ENCODE results near the gene PIM2.

The PIM2 gene

DNA sequence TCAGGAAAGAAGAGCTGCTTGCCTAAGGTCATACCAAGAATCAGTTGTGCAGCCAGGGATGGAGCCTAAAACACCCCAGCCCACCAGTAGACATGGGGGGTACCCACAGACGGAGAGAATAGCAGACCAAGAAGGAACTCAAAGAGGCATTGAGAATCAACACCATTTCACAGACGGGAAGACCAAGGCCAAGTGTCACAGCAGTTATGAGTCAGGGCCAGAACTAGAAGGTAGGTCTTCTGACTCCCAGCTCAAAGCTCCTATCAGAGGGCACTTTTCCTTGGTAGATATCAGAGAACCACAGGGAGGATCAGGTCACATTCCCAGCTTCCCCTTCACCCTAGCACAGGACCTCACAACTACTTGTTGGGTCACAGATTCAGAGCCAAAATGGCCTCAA is 24.1 kb upstream of the PIM2 start:
- Histone ChIP-seq H3K36me3 (ENCODE audit: insufficient read depth, low read length) (peaks cover 34% of the 10 kb centered on the region; the same call in 1 of the 2 replicates), H3K4me2 (ENCODE audit: low read depth, low read length, poor library complexity, severe bottlenecking) (no peak overlapping the region), H3K4me1 (ENCODE audit: insufficient read depth, low read length, poor library complexity, severe bottlenecking) (peaks cover 1% of the 10 kb centered on the region), H4K20me1 (ENCODE audit: insufficient read depth, low read length, poor library complexity, severe bottlenecking) (peaks cover 7% of the 10 kb centered on the region), H3K27me3 (ENCODE audit: insufficient read depth, low read length, poor library complexity, severe bottlenecking) (no peaks in the 10 kb centered on the region), H3K79me2 (ENCODE audit: insufficient read depth, low read length) (peaks cover 42% of the 10 kb centered on the region), H3K4me3 (ENCODE audit: low read length, poor library complexity, severe bottlenecking) (no peak overlapping the region), H3K9me3 (ENCODE audit: insufficient read depth, low read depth, low read length) (no peaks in the 10 kb centered on the region), H2AFZ (ENCODE audit: low read length) (no peak overlapping the region), H3K9me2 (replicated peaks; ENCODE audit: low read depth, low read length) (no peaks in the 10 kb centered on the region), H3K9ac (ENCODE audit: low read depth, low read length, poor library complexity, severe bottlenecking) (no peak overlapping the region), H3F3A (ENCODE audit: low read depth) (no peaks in the 10 kb centered on the region)
- TF ChIP-seq CTCF (conservative IDR thresholded peaks at IDR 0.05; ENCODE audit: low read length) (no peak), EZH2phosphoT487 (IDR thresholded peaks at IDR 0.05; ENCODE audit: borderline replicate concordance) (no peak)

DNA sequence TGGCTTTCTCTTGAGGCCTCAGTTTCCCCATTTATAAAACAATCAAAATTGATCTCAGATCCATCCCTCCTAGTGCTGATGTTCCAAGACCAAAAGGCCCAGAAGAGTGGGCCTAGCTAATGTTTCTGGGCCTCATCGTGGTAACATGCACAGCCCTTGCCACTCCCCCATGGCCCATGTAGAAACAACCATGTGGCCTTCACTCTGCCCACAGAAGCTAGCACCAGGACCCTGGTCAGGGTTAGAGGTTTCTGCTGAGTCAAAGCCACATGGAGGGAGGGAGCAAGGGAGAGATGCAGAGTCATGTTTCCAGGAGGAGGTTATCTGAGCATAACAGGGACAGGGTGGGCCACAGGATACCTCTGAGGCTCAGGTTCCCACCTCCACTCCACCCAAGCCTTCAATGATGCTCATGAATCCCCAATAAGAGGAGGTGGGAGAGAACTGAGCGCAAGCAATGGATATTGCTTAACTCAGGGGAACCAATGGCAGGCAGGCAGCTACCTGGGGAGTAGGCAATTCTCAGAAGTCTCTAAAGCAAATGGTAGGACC is 21.7 kb upstream of the PIM2 start:
- no peaks in the 10 kb centered on the region for H3K9me2 ChIP-seq (replicated peaks; ENCODE audit: low read depth, low read length)
- TF ChIP-seq CTCF (conservative IDR thresholded peaks at IDR 0.05; ENCODE audit: low read length) (no peak), EZH2phosphoT487 (IDR thresholded peaks at IDR 0.05; ENCODE audit: borderline replicate concordance) (no peak)
- no peak overlapping the region for H3K4me2 ChIP-seq (ENCODE audit: low read depth, low read length, poor library complexity, severe bottlenecking)
- H3K79me2 ChIP-seq (ENCODE audit: insufficient read depth, low read length): peaks cover 37% of the 10 kb centered on the region
- H3K27me3 ChIP-seq (ENCODE audit: insufficient read depth, low read length, poor library complexity, severe bottlenecking): no peaks in the 10 kb centered on the region
- no peaks in the 10 kb centered on the region for H3F3A ChIP-seq (ENCODE audit: low read depth)
- H2AFZ ChIP-seq (ENCODE audit: low read length): no peak overlapping the region
- no peak overlapping the region for H3K9ac ChIP-seq (ENCODE audit: low read depth, low read length, poor library complexity, severe bottlenecking)
- no peaks in the 10 kb centered on the region for H3K9me3 ChIP-seq (ENCODE audit: insufficient read depth, low read depth, low read length)
- peaks cover 34% of the 10 kb centered on the region; the same call in 1 of the 2 replicates for H3K36me3 ChIP-seq (ENCODE audit: insufficient read depth, low read length)
- peaks cover 5% of the 10 kb centered on the region for H3K4me1 ChIP-seq (ENCODE audit: insufficient read depth, low read length, poor library complexity, severe bottlenecking)
- H3K4me3 ChIP-seq (ENCODE audit: low read length, poor library complexity, severe bottlenecking): no peak overlapping the region
- peaks cover 6% of the 10 kb centered on the region for H4K20me1 ChIP-seq (ENCODE audit: insufficient read depth, low read length, poor library complexity, severe bottlenecking)

- H3K9me3 ChIP-seq (ENCODE audit: insufficient read depth, low read depth, low read length): no peaks in the 10 kb centered on the region
- H3K4me1 ChIP-seq (ENCODE audit: insufficient read depth, low read length, poor library complexity, severe bottlenecking): peaks cover 5% of the 10 kb centered on the region
- H3K9ac ChIP-seq (ENCODE audit: low read depth, low read length, poor library complexity, severe bottlenecking): no peak overlapping the region
- no peak overlapping the region for H2AFZ ChIP-seq (ENCODE audit: low read length)
- H3K9me2 ChIP-seq (replicated peaks; ENCODE audit: low read depth, low read length): no peaks in the 10 kb centered on the region
- H3K4me2 ChIP-seq (ENCODE audit: low read depth, low read length, poor library complexity, severe bottlenecking): no peak overlapping the region
- peaks cover 42% of the 10 kb centered on the region; the same call in 1 of the 2 replicates for H3K36me3 ChIP-seq (ENCODE audit: insufficient read depth, low read length)
- no peaks in the 10 kb centered on the region for H3K27me3 ChIP-seq (ENCODE audit: insufficient read depth, low read length, poor library complexity, severe bottlenecking)
- TF ChIP-seq EZH2phosphoT487 (IDR thresholded peaks at IDR 0.05; ENCODE audit: borderline replicate concordance): no peak
- no peak for TF ChIP-seq CTCF (conservative IDR thresholded peaks at IDR 0.05; ENCODE audit: low read length)
- no peak overlapping the region for H3K4me3 ChIP-seq (ENCODE audit: low read length, poor library complexity, severe bottlenecking)
- no peaks in the 10 kb centered on the region for H3F3A ChIP-seq (ENCODE audit: low read depth)
- H3K79me2 ChIP-seq (ENCODE audit: insufficient read depth, low read length): peaks cover 35% of the 10 kb centered on the region; the same call in 1 of the 2 replicates
- H4K20me1 ChIP-seq (ENCODE audit: insufficient read depth, low read length, poor library complexity, severe bottlenecking): peaks cover 5% of the 10 kb centered on the region
These were observed 20.9 kb upstream of the PIM2 start for GRCh38 chrX:48939524-48940228.
